Measurements from ENCODE around the gene ARHGAP28.

ARHGAP28 gene

DNA sequence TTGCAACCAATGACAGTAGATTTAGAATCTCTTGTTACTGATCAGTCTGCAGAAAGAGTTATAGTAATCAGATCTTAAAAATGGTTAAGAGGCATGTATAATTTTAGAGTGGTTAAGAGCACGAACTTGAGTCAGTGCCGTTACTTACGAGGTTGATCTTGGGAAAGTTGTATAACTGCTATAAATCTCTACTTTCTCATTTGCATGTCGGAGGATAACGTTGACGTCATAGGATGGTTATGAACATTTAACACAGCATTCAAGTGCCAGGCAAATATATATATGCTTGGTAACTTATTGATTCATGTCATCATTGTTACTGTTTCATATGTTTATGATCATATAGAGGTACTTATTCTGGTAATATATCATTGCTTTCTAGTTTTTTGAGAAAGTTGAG, 146.2 kb downstream of the ARHGAP28 start:
- Histone ChIP-seq H3K4me1 (ENCODE audit: insufficient read depth, poor library complexity, severe bottlenecking) (no peaks in the 10 kb centered on the region), H3K9me3 (ENCODE audit: severe bottlenecking) (no peaks in the 10 kb centered on the region), H3K36me3 (ENCODE audit: low read depth) (no peaks in the 10 kb centered on the region), H3K4me3 (ENCODE audit: severe bottlenecking) (no peak overlapping the region), H3K27me3 (ENCODE audit: insufficient read depth, poor library complexity, severe bottlenecking) (no peaks in the 10 kb centered on the region), H3K27ac (ENCODE audit: poor library complexity, severe bottlenecking) (no peak overlapping the region)
- no peak for DNase-seq (ENCODE audit: low spot score)
- TF ChIP-seq, protein P1, sequence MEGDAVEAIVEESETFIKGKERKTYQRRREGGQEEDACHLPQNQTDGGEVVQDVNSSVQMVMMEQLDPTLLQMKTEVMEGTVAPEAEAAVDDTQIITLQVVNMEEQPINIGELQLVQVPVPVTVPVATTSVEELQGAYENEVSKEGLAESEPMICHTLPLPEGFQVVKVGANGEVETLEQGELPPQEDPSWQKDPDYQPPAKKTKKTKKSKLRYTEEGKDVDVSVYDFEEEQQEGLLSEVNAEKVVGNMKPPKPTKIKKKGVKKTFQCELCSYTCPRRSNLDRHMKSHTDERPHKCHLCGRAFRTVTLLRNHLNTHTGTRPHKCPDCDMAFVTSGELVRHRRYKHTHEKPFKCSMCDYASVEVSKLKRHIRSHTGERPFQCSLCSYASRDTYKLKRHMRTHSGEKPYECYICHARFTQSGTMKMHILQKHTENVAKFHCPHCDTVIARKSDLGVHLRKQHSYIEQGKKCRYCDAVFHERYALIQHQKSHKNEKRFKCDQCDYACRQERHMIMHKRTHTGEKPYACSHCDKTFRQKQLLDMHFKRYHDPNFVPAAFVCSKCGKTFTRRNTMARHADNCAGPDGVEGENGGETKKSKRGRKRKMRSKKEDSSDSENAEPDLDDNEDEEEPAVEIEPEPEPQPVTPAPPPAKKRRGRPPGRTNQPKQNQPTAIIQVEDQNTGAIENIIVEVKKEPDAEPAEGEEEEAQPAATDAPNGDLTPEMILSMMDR (IDR thresholded peaks at IDR 0.05; ENCODE audit: poor library complexity, severe bottlenecking), result no peak
- ATAC-seq (ENCODE audit: low read depth), result no peak

- no peak for DNase-seq (ENCODE audit: low spot score)
- no peak overlapping the region for H3K27ac ChIP-seq (ENCODE audit: poor library complexity, severe bottlenecking)
- no peaks in the 10 kb centered on the region for H3K36me3 ChIP-seq (ENCODE audit: low read depth)
- H3K4me1 ChIP-seq (ENCODE audit: insufficient read depth, poor library complexity, severe bottlenecking), result no peaks in the 10 kb centered on the region
- no peak overlapping the region for H3K4me3 ChIP-seq (ENCODE audit: severe bottlenecking)
- TF ChIP-seq, protein P1 (IDR thresholded peaks at IDR 0.05; ENCODE audit: poor library complexity, severe bottlenecking), result no peak
- H3K9me3 ChIP-seq (ENCODE audit: severe bottlenecking), result no peaks in the 10 kb centered on the region
- no peaks in the 10 kb centered on the region for H3K27me3 ChIP-seq (ENCODE audit: insufficient read depth, poor library complexity, severe bottlenecking)
- ATAC-seq (ENCODE audit: low read depth), result no peak
Observed at GRCh38 chr18:6876641-6877041, 147.1 kb downstream of the ARHGAP28 start.

DNA sequence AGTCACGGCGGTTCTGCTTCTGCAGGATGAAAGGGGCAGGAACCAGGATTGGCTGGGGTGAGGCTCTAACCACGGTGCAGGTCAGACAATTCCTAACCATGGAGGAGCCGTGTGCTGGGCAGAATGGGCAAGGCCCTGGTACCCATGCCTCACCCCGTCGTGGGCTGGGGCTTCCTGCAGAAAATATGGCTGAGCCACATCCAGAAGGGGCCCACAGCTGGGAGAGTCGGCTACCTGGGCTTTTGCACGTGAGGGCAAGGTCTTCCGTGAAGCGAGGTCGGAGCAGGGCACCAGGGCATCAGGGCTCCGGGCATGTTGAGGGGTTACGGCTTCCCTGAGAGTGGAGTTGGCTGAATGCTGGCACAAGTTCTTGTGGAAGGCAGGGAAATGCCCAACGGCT, 147.8 kb downstream of the ARHGAP28 start:
- Histone ChIP-seq H3K36me3 (ENCODE audit: low read depth) (no peaks in the 10 kb centered on the region), H3K4me1 (ENCODE audit: insufficient read depth, poor library complexity, severe bottlenecking) (no peaks in the 10 kb centered on the region), H3K9me3 (ENCODE audit: severe bottlenecking) (no peaks in the 10 kb centered on the region), H3K4me3 (ENCODE audit: severe bottlenecking) (no peak overlapping the region), H3K27ac (ENCODE audit: poor library complexity, severe bottlenecking) (no peak overlapping the region), H3K27me3 (ENCODE audit: insufficient read depth, poor library complexity, severe bottlenecking) (no peaks in the 10 kb centered on the region)
- DNase-seq (ENCODE audit: low spot score) (no peak), ATAC-seq (ENCODE audit: low read depth) (no peak)
- TF ChIP-seq, protein P1 (IDR thresholded peaks at IDR 0.05; ENCODE audit: poor library complexity, severe bottlenecking), result no peak

DNA sequence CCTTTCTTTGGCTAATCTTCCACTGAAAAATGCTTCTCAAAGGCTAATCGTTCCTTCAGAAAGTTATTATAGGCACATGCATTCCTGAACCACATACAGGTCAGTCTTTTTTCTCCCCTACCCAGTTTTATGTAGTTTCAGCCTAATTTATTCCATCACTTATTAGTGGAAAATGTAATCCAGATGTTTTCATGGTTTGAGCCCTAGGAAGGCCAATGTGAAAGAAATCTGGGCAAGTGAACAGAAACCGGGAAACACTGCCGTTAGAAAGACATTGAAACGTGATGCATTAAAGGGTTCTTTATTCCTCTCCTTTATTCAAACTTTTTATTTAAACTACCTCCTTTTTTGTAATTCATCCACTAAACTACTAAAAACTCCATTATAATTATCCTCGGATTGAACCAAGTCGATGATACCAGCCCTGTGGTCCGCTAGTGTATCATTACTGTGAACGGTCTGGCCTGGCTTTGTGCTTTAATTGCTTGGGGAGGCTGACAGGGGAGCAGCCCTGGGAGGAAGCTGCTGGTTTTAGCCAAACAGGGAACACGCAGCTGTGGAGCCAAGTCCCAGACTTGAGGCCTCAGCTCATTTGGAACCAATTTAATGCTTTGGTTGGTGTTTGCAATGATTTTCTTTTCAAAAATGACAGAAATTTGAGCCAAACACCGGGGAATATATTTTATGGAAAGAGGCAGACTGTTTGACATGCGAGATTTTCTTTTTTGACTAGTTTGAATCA, 149.2 kb downstream of the ARHGAP28 start:
- Histone ChIP-seq H3K27ac (ENCODE audit: poor library complexity, severe bottlenecking) (no peak overlapping the region), H3K27me3 (ENCODE audit: insufficient read depth, poor library complexity, severe bottlenecking) (no peaks in the 10 kb centered on the region), H3K36me3 (ENCODE audit: low read depth) (no peaks in the 10 kb centered on the region), H3K9me3 (ENCODE audit: severe bottlenecking) (no peaks in the 10 kb centered on the region), H3K4me1 (ENCODE audit: insufficient read depth, poor library complexity, severe bottlenecking) (no peaks in the 10 kb centered on the region), H3K4me3 (ENCODE audit: severe bottlenecking) (no peak overlapping the region)
- no peak for DNase-seq (ENCODE audit: low spot score)
- TF ChIP-seq, protein P1 (IDR thresholded peaks at IDR 0.05; ENCODE audit: poor library complexity, severe bottlenecking), result no peak
- ATAC-seq (ENCODE audit: low read depth), result no peak

- TF ChIP-seq, protein P1 (IDR thresholded peaks at IDR 0.05; ENCODE audit: poor library complexity, severe bottlenecking), result no peak
- Histone ChIP-seq H3K36me3 (ENCODE audit: low read depth) (no peaks in the 10 kb centered on the region), H3K9me3 (ENCODE audit: severe bottlenecking) (no peaks in the 10 kb centered on the region), H3K27ac (ENCODE audit: poor library complexity, severe bottlenecking) (no peak overlapping the region), H3K4me1 (ENCODE audit: insufficient read depth, poor library complexity, severe bottlenecking) (no peaks in the 10 kb centered on the region), H3K27me3 (ENCODE audit: insufficient read depth, poor library complexity, severe bottlenecking) (no peaks in the 10 kb centered on the region), H3K4me3 (ENCODE audit: severe bottlenecking) (no peak overlapping the region)
- ATAC-seq (ENCODE audit: low read depth) (no peak), DNase-seq (ENCODE audit: low spot score) (no peak)
Observed at GRCh38 chr18:6879508-6880195, 150.1 kb downstream of the ARHGAP28 start.

Measured in RWPE2 (cell line).